PC-3 (cell line): ENCODE results near the gene PLEKHA3. TPM values are rescaled to one million over a fixed set of nuclear protein-coding genes. Genes with fewer than 3 reads are reported as not detected.

Experiments used
- ATAC-seq: fragments of 200-7000 bp; cut with Tn5 transposase; 2 replicates; pipeline ENCODE4 v1.9.1; 2020; ENCODE audit warnings: mild to moderate bottlenecking, moderate library complexity
- BruUV-seq: library from RNA; stranded (reverse); fragments of 400-500 nt; replicated peaks from 2 replicates; lab custom pipeline; 2021; lab: Mats Ljungman, UMichigan
- CTCF ChIA-PET: fragments of 300-600 bp; sonication (Branson Sonifier 250); formaldehyde crosslinking; loops from one replicate; lab custom pipeline; 2022; ENCODE audit warnings: antibody characterized with exemption; lab: Charles Lee
- POLR2A ChIA-PET: fragments of 300-600 bp; sonication (Branson Sonifier 250); formaldehyde crosslinking; loops from one replicate; lab custom pipeline; 2022; ENCODE audit warnings: antibody characterized with exemption; ENCODE audit not compliant: unreplicated experiment; lab: Charles Lee
- DNase-seq: peaks from one replicate; pipeline ENCODE4 v3.0.0-alpha.2; 2015
- H2AFZ ChIP-seq: fragments of 300-600 bp; sonication (generic); 2 replicates; pipeline ENCODE4 v1.6.0; 2016; ENCODE audit warnings: antibody characterized with exemption, low read length
- H3F3A ChIP-seq: fragments of 300-600 bp; sonication (generic); one replicate; pipeline ENCODE4 v1.6.0; 2017; ENCODE audit warnings: antibody characterized with exemption, low read length, control low read depth, mild to moderate bottlenecking; ENCODE audit not compliant: unreplicated experiment
- H3K27ac ChIP-seq: fragments of 300-600 bp; sonication (generic); 2 replicates; pipeline ENCODE4 v1.5.1; 2016; ENCODE audit warnings: mild to moderate bottlenecking, low read length
- H3K27me3 ChIP-seq: fragments of 300-600 bp; sonication (generic); 2 replicates; pipeline ENCODE4 v1.6.1; 2016; ENCODE audit warnings: low read length, mixed read lengths
- H3K36me3 ChIP-seq: fragments of 300-600 bp; sonication (generic); 2 replicates; pipeline ENCODE4 v1.6.1; 2016; ENCODE audit warnings: low read depth, mixed run types, low read length, mixed read lengths
- H3K4me1 ChIP-seq: fragments of 300-600 bp; sonication (generic); 2 replicates; pipeline ENCODE4 v1.5.1; 2016; ENCODE audit warnings: low read length; ENCODE audit not compliant: insufficient read depth
- H3K4me2 ChIP-seq: fragments of 300-600 bp; sonication (generic); 2 replicates; pipeline ENCODE4 v1.6.0; 2016; ENCODE audit warnings: low read length
- H3K4me3 ChIP-seq: fragments of 300-600 bp; sonication (generic); 2 replicates; pipeline ENCODE4 v1.5.1; 2016; ENCODE audit warnings: mild to moderate bottlenecking, low read length, mixed read lengths
- H3K79me2 ChIP-seq: fragments of 300-600 bp; sonication (generic); 2 replicates; pipeline ENCODE4 v1.6.1; 2017; ENCODE audit warnings: low read length, mixed read lengths
- H3K9ac ChIP-seq: fragments of 300-600 bp; sonication (generic); 2 replicates; pipeline ENCODE4 v1.6.0; 2016; ENCODE audit warnings: mild to moderate bottlenecking, low read length
- H3K9me2 ChIP-seq: fragments of 300-600 bp; sonication (generic); replicated peaks from 2 replicates; pipeline ENCODE4 v1.6.1; 2016; ENCODE audit warnings: mixed run types, low read length, mixed read lengths
- H3K9me3 ChIP-seq: fragments of 300-600 bp; sonication (generic); 2 replicates; pipeline ENCODE4 v1.6.1; 2016; ENCODE audit warnings: low read length, mixed read lengths
- H4K20me1 ChIP-seq: fragments of 300-600 bp; sonication (generic); 2 replicates; pipeline ENCODE4 v1.6.1; 2016; ENCODE audit warnings: low read length, mixed read lengths
- EZH2 ChIP-seq: fragments of 300-600 bp; sonication (generic); IDR thresholded peaks from one replicate; pipeline ENCODE4 v1.6.1; 2017; ENCODE audit warnings: antibody characterized with exemption, mild to moderate bottlenecking, low read length; ENCODE audit not compliant: unreplicated experiment
- EZH2phosphoT487 ChIP-seq: fragments of 300-600 bp; sonication (generic); IDR thresholded peaks from 2 replicates; pipeline ENCODE4 v1.6.1; 2018; ENCODE audit warnings: mild to moderate bottlenecking, antibody characterized with exemption, low read length, borderline replicate concordance
- intact Hi-C: fragments of 100-400 bp; cut with micrococcal nuclease; formaldehyde crosslinking; loops from 2 replicates; pipeline ENCODE4 v1.9.0; 2023
- total RNA-seq: library from RNA; depleted of rRNA; stranded (reverse); fragments of >200 nt; gene quantifications from 2 replicates; pipeline ENCODE4 v1.2.3, GENCODE V29; 2014
- TF ChIP-seq, protein P1 (sequence below): fragments of 300-600 bp; sonication (generic); conservative IDR thresholded peaks from 2 replicates; pipeline ENCODE4 v1.5.1; 2017; ENCODE audit warnings: antibody characterized with exemption, low read depth, mild to moderate bottlenecking, low read length

PLEKHA3 gene
- total RNA-seq, 1 experiment from 2014 or later = 16.7 TPM

- no peak for ATAC-seq
These were observed 3.8 kb upstream of the PLEKHA3 start for GRCh38 chr2:178476477-178476876.

GRCh38 chr2:178477443-178478129, 2.7 kb upstream of the PLEKHA3 start:
- CTCF ChIA-PET = no interaction called here
- H3K9ac ChIP-seq = peak overlapping the region; percentile 78
- H3K27me3 ChIP-seq = no peaks in the 10 kb centered on the region
- H3K4me1 ChIP-seq = peaks cover 28% of the 10 kb centered on the region
- peaks cover 9% of the 10 kb centered on the region; the same call in 1 of the 2 replicates for H4K20me1 ChIP-seq
- BruUV-seq = no TSS peak
- H3K27ac ChIP-seq = no peak overlapping the region
- TF ChIP-seq, protein P1, sequence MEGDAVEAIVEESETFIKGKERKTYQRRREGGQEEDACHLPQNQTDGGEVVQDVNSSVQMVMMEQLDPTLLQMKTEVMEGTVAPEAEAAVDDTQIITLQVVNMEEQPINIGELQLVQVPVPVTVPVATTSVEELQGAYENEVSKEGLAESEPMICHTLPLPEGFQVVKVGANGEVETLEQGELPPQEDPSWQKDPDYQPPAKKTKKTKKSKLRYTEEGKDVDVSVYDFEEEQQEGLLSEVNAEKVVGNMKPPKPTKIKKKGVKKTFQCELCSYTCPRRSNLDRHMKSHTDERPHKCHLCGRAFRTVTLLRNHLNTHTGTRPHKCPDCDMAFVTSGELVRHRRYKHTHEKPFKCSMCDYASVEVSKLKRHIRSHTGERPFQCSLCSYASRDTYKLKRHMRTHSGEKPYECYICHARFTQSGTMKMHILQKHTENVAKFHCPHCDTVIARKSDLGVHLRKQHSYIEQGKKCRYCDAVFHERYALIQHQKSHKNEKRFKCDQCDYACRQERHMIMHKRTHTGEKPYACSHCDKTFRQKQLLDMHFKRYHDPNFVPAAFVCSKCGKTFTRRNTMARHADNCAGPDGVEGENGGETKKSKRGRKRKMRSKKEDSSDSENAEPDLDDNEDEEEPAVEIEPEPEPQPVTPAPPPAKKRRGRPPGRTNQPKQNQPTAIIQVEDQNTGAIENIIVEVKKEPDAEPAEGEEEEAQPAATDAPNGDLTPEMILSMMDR = no peak
- no peak for TF ChIP-seq EZH2phosphoT487
- TF ChIP-seq EZH2 = no peak
- H2AFZ ChIP-seq = peak overlapping the region; percentile 100
- H3F3A ChIP-seq = no peaks in the 10 kb centered on the region
- H3K4me2 ChIP-seq = peak overlapping the region; percentile 97
- no peak for ATAC-seq
- POLR2A ChIA-PET = no interaction called here
- intact Hi-C loops = loop anchor here (1.0 to 10.0 kb wide), 3 partner anchors 26 to 287 kb away; partner anchors contain the start of genes PJVK and PRKRA
- no peaks in the 10 kb centered on the region for H3K9me2 ChIP-seq
- no peaks in the 10 kb centered on the region for H3K36me3 ChIP-seq
- H3K4me3 ChIP-seq = peak overlapping the region; percentile 98
- H3K9me3 ChIP-seq = no peaks in the 10 kb centered on the region
- no peak for DNase-seq
- peaks cover 24% of the 10 kb centered on the region for H3K79me2 ChIP-seq

More at GRCh38 chr2:178476477-178476876, 3.8 kb upstream of the PLEKHA3 start:
- Histone ChIP-seq H3K36me3 (no peaks in the 10 kb centered on the region), H3K27me3 (no peaks in the 10 kb centered on the region), H3K4me2 (no peak overlapping the region), H4K20me1 (peaks cover 3% of the 10 kb centered on the region; the same call in 1 of the 2 replicates), H3K79me2 (peaks cover 12% of the 10 kb centered on the region), H3K9me2 (no peaks in the 10 kb centered on the region), H3K4me1 (peaks cover 16% of the 10 kb centered on the region), H3K27ac (no peak overlapping the region), H3K9me3 (no peaks in the 10 kb centered on the region), H3K4me3 (no peak overlapping the region), H3F3A (no peaks in the 10 kb centered on the region), H2AFZ (no peak overlapping the region), H3K9ac (no peak overlapping the region)
- intact Hi-C loops = loop anchor here (10.0 kb wide), 1 partner anchor 288 kb away; no protein-coding TSS in a partner anchor
- no peak for DNase-seq
- CTCF ChIA-PET = no interaction called here
- BruUV-seq = no TSS peak
- POLR2A ChIA-PET = no interaction called here
- TF ChIP-seq, protein P1 = no peak
- TF ChIP-seq EZH2phosphoT487 = no peak
- TF ChIP-seq EZH2 = no peak

GRCh38 chr2:178478130-178478438, 2.2 kb upstream of the PLEKHA3 start:
- Histone ChIP-seq H3K27me3 (no peaks in the 10 kb centered on the region), H3F3A (no peaks in the 10 kb centered on the region), H3K4me1 (peaks cover 29% of the 10 kb centered on the region), H3K36me3 (no peaks in the 10 kb centered on the region), H3K27ac (peak overlapping the region; percentile 39), H4K20me1 (peaks cover 9% of the 10 kb centered on the region; the same call in 1 of the 2 replicates), H3K4me2 (peak overlapping the region; percentile 97), H3K79me2 (peaks cover 29% of the 10 kb centered on the region), H3K4me3 (peak overlapping the region; percentile 98), H3K9ac (peak overlapping the region; percentile 78), H3K9me3 (no peaks in the 10 kb centered on the region), H2AFZ (peak overlapping the region; percentile 100), H3K9me2 (no peaks in the 10 kb centered on the region)
- ChIA-PET CTCF (no interaction called here), POLR2A (no interaction called here)
- BruUV-seq = TSS peak; percentile 87
- TF ChIP-seq EZH2 = no peak
- TF ChIP-seq, protein P1 = no peak
- TF ChIP-seq EZH2phosphoT487 = no peak
- intact Hi-C loops = loop anchor here (1.0 to 10.0 kb wide), 3 partner anchors 27 to 287 kb away; partner anchors contain the start of genes PJVK and PRKRA
- DNase-seq (no peak), ATAC-seq (no peak)
